Measurements from ENCODE around the gene NARS2. TPM values are rescaled to one million over a fixed set of nuclear protein-coding genes. Genes with fewer than 3 reads are reported as not detected.

The NARS2 gene
- total RNA-seq, 1 experiment from 2014 or later: 18.9 TPM

DNA sequence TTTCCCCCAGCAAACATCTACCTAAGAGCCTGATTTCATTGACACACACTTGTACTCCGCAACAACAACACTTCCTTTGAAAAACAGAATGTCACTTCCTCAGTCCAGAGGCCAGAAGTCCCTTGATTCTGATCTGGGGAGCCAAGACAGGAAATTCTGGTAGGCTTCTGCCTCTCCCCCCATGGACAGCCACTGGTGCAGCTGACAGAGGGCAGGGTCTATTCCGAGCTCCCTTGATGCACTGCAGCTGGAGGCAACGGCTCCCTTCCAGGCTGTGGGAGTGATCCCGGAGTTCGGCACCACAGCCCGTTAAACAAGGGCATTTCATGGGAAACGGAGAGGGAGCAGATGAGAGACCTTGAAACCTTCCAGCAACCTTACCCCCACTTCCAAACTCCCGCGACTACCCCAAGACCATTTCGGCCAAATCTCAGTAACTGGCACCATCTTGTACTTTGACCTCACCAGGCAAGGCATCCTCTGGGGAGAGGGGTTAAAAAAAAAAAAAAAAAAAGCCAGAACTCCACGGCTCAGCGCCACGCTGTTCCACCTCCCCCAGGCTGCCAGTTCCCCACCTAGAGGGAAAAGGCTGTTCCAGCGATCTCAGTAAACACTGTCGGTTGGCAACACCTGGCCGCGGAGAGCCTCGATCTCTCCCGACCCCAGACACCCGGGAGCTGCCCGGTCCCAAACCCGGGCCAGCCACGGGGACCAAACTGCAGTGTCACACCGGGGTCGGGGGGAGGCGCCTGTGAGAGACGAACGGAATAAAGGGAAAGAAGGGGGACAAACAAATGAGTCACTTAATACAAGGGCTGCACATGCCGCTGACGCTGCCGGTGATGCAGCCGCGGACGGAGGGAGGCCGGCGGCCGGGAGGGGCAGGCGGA, 158.1 kb downstream of the NARS2 start:
- DNase-seq (ENCODE audit: low read depth): peak; percentile 86

- no peak for DNase-seq (ENCODE audit: low read depth)
Measured at GRCh38 chr11:78415338-78415737, 159.3 kb downstream of the NARS2 start.

- peak; percentile 31 for DNase-seq (ENCODE audit: low read depth)
Measured at GRCh38 chr11:78414321-78415051, 160.2 kb downstream of the NARS2 start.

DNA sequence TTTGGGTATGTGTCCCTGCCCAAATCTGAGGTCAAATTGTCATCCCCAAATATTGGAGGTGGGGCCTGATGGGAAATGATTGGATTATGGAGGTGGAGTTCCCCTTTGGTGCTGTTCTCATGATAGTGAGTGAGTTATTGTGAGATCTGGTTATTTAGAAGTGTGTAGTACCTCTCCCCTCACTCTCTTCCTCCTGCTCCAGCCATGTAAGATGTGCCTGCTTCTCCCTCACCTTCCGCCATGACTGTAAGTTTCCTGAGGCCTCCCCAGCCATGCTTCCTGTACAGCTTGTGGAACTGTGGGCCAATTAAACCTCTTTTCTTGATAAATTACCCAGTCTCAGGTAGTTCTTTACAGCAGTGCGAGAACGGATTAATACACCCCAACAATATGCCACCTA, 166.0 kb downstream of the NARS2 start:
- no peak for DNase-seq (ENCODE audit: low read depth)

- no peak for DNase-seq (ENCODE audit: low read depth)
Measured at GRCh38 chr11:78406568-78407196, 168.0 kb downstream of the NARS2 start.

DNA sequence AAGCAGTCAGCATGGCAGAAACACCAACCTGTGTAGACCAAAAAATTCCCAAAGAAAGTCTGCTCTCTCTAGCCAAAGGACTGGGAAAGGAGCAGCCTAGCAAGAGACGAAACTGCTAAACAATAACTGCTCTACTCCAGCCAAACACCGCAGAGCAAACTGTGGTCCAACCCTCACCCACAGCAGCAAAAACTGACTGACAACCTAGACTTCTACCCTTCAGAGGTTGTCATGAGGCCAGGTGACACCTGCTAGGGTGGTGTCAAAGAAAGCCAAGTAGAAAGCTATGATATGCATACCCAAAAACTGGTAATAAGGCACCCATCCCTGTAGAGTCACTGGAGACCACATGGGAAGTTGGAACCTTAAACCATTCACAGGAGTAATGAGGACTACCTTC, 168.9 kb downstream of the NARS2 start:
- DNase-seq (ENCODE audit: low read depth): no peak

GRCh38 chr11:78403781-78404180, 170.9 kb downstream of the NARS2 start:
- no peak for DNase-seq (ENCODE audit: low read depth)

GRCh38 chr11:78402847-78403246, 171.8 kb downstream of the NARS2 start:
- DNase-seq (ENCODE audit: low read depth): no peak

- no peak for DNase-seq (ENCODE audit: low read depth)
Measured at GRCh38 chr11:78400702-78401101, 174.0 kb downstream of the NARS2 start.

DNA sequence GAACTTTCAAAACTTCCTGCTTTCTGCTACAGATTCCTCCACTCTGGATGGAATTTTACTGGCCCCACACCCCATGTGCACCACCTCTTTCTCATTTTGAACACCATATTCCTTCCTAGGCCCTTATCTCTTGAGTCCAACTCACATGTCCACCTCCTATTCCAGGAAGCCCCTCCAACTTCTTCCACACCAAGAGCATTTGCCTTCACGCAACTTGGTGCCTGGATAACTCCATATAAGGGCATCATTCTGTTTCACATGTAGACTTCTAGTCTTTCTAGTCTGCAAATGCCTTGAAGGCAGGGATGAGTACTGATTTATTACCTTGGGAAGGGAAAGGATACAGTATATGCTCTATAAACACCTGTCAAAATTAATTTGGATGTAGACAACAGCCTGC, 174.5 kb downstream of the NARS2 start:
- no peak for DNase-seq (ENCODE audit: low read depth)

DNA sequence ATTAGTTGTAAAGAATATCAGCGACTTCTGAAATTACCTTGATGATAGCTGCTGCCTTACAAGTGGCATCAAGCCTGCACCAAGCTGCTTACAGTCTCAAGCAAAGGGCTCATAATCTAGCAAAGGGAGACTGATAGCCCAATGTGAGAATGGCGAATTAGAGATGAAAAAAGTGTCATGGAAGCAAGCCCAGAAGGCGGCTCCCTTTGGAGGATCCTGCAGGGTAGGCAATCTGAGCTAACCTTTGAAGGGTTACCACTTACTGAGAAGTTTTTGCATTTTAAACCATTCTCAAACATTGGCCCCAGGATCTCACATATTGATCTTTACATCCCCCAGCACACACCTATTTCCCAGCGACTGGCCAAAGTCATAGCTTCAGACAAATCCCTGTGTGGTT, 175.5 kb downstream of the NARS2 start:
- DNase-seq (ENCODE audit: low read depth): no peak

GRCh38 chr11:78398715-78399114, 175.9 kb downstream of the NARS2 start:
- no peak for DNase-seq (ENCODE audit: low read depth)

- no peak for DNase-seq (ENCODE audit: low read depth)
Measured at GRCh38 chr11:78397398-78397797, 177.3 kb downstream of the NARS2 start.

DNA sequence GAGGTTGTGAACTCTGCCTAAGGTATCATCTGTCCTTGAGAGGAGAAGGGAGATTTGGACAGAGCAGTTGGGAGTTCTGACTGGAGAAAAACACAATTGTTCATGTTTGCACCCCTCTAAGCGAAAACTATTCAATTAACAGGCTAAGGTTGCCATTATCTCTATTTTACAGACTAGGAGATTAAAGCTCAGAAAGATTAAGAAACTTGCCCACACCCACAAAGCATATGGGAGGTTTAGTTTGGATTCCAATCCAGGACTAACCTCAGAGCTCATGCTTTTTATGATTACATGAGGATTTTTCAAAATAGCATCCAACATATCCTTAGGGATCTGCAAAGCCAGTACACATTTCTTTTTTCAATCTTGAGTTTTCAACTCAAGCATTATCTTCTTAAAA, 179.1 kb downstream of the NARS2 start:
- DNase-seq (ENCODE audit: low read depth): no peak

- DNase-seq (ENCODE audit: low read depth): no peak
Measured at GRCh38 chr11:78392854-78393253, 181.8 kb downstream of the NARS2 start.

DNA sequence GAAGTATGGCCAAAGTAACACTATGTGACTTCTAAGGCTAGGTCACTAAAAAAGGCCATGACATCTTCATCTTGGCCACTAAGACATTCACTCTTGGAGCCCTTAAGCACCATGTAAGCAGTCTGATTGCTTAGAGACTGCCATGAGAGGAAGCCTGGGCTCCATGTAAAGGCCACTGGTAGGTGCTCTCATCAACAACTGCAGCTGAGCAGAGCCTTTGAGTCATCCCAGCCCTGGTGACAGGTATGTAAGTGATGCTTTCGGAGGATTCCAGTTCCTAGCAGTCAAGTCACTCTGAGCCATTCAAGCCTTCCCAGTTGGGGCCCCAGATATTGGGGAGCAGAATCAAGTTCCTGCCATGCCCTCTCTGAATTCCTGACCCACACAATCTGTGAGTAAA, 183.2 kb downstream of the NARS2 start:
- no peak for DNase-seq (ENCODE audit: low read depth)

DNA sequence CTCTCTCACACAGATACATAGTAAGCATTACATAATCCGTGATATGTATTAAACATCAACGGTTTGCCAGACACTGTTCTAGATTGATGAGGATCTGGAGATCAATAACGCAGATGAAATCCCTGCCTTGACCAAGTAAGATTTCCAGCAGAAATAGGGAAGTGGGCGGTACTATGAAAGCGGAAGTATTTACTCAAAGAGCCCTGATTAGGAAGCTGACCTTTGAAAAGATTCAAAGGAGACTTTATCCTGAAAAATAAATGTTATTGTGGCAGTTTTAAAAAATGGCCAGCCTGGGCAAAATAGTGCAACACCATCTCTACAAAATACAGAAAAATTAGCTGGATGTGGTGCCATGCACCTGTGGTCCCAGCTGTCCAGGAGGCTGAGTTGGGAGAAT, 183.9 kb downstream of the NARS2 start:
- no peak for DNase-seq (ENCODE audit: low read depth)

DNA sequence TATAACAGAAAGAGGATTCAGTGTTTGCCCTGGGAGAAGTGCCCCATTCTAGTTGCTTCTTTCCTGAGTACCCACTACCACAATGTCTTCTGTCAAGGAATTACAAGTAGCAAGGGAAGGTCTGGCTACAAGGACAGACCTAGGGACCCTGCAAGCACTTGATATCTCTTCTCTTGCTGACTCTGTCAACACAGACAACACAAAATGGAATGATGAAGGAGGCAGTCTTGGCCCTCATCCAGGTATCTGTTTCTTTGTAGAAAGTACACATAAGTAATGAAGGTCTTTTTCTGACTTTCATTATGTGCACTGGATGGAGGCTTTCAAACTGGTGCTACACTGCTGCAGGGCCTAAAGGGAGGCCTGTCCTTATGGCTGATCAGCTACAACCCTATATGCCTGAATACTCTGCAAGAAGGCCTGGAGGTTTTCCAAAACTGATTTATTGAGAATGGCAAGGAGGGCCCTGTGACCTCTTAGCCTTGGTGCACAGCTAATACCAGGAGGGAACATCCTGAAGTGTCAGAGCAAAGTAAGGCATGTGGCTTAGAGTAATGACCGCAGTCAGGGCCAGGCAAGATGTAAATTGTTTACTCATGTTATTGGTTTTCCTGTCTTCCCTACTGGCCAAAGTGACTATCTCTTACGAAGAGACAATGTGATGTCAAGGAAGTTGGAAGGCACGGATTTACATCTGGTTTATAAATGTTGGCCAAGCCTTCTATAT, 188.3 kb downstream of the NARS2 start:
- no peak for DNase-seq (ENCODE audit: low read depth)
